Gastrocnemius medialis (tissue), 4 donors: ENCODE measurements around the gene INPP5J.

Experiments
- CTCF ChIP-seq, 5 experiments: fragments of 450-650 bp in 3 of 5; fragments of 200-600 bp in 2 of 5; sonication (generic) in 2 of 5; IDR thresholded peaks in 4 of 5; conservative IDR thresholded peaks in 1 of 5; 1 replicate in 4 of 5; 2 replicates in 1 of 5; pipeline ENCODE4 v1.5.1; 2016 to 2019; ENCODE audit warnings: antibody characterized with exemption in 5 of 5, mild to moderate bottlenecking in 3 of 5, moderate library complexity in 3 of 5
- POLR2A ChIP-seq, 2 donors: fragments of 450-650 bp; IDR thresholded peaks; one replicate each; pipeline ENCODE4 v1.6.1; 2017; ENCODE audit warnings: antibody characterized with exemption in 2 of 2, mild to moderate bottlenecking in 2 of 2, moderate library complexity in 2 of 2

GRCh38 chr22:31106731-31107177 is 16.0 kb upstream of the INPP5J start:
- TF ChIP-seq CTCF (IDR thresholded peaks at IDR 0.05 in 4 of 5, conservative IDR thresholded peaks at IDR 0.05 in 1 of 5) (no peak), POLR2A (IDR thresholded peaks at IDR 0.05) (no peak)
